Dendritic cell treated with granulocyte-macrophage colony-stimulating factor and Interleukin-4, amounts not matched to agents 40 ng/mL and 50 ng/mL, for 4 days (primary cell): ENCODE data around the gene ANGPTL7.

Source experiments
- H3K27ac Mint-ChIP-seq: one replicate; pipeline ENCODE4 v1.8.0; 2022; ENCODE audit warnings: mild to moderate bottlenecking, mixed read lengths
- H3K27me3 Mint-ChIP-seq: one replicate; pipeline ENCODE4 v1.8.0; 2022; ENCODE audit warnings: mild to moderate bottlenecking, mixed read lengths
- H3K36me3 Mint-ChIP-seq: one replicate; pipeline ENCODE4 v1.8.0; 2022; ENCODE audit warnings: low read depth, mixed read lengths
- H3K4me1 Mint-ChIP-seq: one replicate; pipeline ENCODE4 v1.8.0; 2022; ENCODE audit warnings: low read depth, mixed read lengths
- H3K4me3 Mint-ChIP-seq: one replicate; pipeline ENCODE4 v1.8.0; 2022; ENCODE audit warnings: mild to moderate bottlenecking, moderate library complexity, mixed read lengths
- H3K9me3 Mint-ChIP-seq: one replicate; pipeline ENCODE4 v1.8.0; 2022; ENCODE audit warnings: mixed read lengths
- intact Hi-C: fragments of 100-400 bp; cut with micrococcal nuclease; formaldehyde crosslinking; loops from one replicate; pipeline ENCODE4 v1.15.0; 2022

The ANGPTL7 gene

DNA sequence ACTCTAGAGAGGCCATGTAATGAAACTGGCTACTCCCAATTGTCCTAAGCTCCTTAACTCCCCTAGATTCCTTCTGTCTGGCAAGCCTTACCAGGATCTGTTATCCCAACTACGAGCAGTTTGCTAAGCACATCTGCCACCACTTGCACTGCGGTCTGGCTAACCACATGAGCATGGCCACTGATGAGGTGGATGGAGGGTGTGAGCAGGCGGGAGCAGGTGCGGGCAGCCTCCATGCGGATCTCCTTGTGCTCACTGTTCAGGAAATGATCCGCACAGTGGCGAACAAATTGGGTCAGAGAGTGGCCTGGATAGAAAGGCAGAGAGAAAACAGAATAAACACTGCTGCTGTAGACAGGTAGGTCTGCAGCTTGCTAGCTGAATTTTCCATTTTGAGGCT, 49.2 kb downstream of the ANGPTL7 start:
- H3K27ac Mint-ChIP-seq: no peak overlapping the region
- peaks cover 96% of the 10 kb centered on the region for H3K36me3 Mint-ChIP-seq
- intact Hi-C loops: no loop called here

DNA sequence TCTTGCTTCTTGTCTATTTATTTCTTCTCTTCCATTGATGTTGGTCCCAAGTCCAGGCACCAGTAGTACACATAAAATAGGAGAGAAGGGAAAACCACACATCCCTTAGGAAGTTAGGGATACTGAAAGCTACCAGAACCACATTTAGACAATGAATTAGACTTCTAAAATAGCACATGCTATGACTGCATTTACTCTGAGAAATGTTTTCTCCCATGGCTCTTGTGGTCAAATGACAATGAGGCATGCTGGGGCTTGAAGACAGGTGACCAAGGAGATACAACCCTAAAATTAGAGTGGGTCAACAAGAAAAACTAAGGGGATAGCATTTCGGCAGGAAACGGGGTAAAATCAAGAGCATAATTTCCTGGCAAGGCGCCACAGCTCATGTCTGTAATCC, 56.1 kb downstream of the ANGPTL7 start:
- Mint-ChIP-seq H3K27ac (no peak overlapping the region), H3K4me3 (no peak overlapping the region), H3K9me3 (no peaks in the 10 kb centered on the region), H3K27me3 (no peaks in the 10 kb centered on the region), H3K36me3 (peaks cover 81% of the 10 kb centered on the region), H3K4me1 (no peaks in the 10 kb centered on the region)
- intact Hi-C loops: no loop called here

More for the DNA sequence above, 49.2 kb downstream of the ANGPTL7 start:
- no peak overlapping the region for H3K4me3 Mint-ChIP-seq
- H3K9me3 Mint-ChIP-seq: no peaks in the 10 kb centered on the region
- H3K27me3 Mint-ChIP-seq: no peaks in the 10 kb centered on the region
- no peaks in the 10 kb centered on the region for H3K4me1 Mint-ChIP-seq
